Caco-2 (cell line): ENCODE data around the gene AAGAB. TPM values are rescaled to one million over a fixed set of nuclear protein-coding genes. Genes with fewer than 3 reads are reported as not detected.
A peak's percentile ranks its signal among the peaks of the same experiment; 100 is the strongest.

Experiments used
- BruUV-seq: library from RNA; stranded (reverse); fragments of 400-500 nt; replicated peaks from 2 replicates; lab custom pipeline; 2021; lab: Mats Ljungman, UMichigan
- CTCF ChIA-PET: fragments of 300-600 bp; sonication (Branson Sonifier 250); formaldehyde crosslinking; loops from one replicate; lab custom pipeline; 2022; ENCODE audit warnings: antibody characterized with exemption; lab: Charles Lee
- POLR2A ChIA-PET: fragments of 300-600 bp; sonication (Branson Sonifier 250); formaldehyde crosslinking; loops from one replicate; lab custom pipeline; 2022; ENCODE audit warnings: antibody characterized with exemption; lab: Charles Lee
- DNase-seq, 2 experiments: peaks; one replicate each; pipeline versions ENCODE4 v3.0.0 to v3.0.0-alpha.2; 2020 to 2022
- H3K27me3 ChIP-seq: replicated peaks from 2 replicates; pipeline ENCODE4 v1.6.0; 2011; ENCODE audit warnings: low read length; ENCODE audit not compliant: control insufficient read depth, insufficient read depth
- H3K36me3 ChIP-seq: 2 replicates; pipeline ENCODE4 v1.5.1; 2011; ENCODE audit warnings: low read length; ENCODE audit not compliant: control insufficient read depth, insufficient read depth
- H3K4me1 ChIP-seq: fragments of 250-450 bp; sonication (Bioruptor Pico); 2 replicates; pipeline ENCODE4 v1.5.1; 2020; ENCODE audit warnings: mild to moderate bottlenecking
- H3K4me3 ChIP-seq: 2 replicates; pipeline ENCODE4 v1.5.1; 2011; ENCODE audit warnings: low read depth, mild to moderate bottlenecking, control low read depth, low read length
- H3K9me3 ChIP-seq: fragments of 250-450 bp; sonication (Bioruptor Pico); 2 replicates; pipeline ENCODE4 v1.5.1; 2020; ENCODE audit warnings: mild to moderate bottlenecking, moderate library complexity
- H3K27ac Mint-ChIP-seq: one replicate; pipeline ENCODE4 v1.8.0; 2022; ENCODE audit warnings: mixed read lengths; ENCODE audit not compliant: unreplicated experiment
- H3K27me3 Mint-ChIP-seq: one replicate; pipeline ENCODE4 v1.8.0; 2022; ENCODE audit warnings: mixed read lengths; ENCODE audit not compliant: insufficient read depth, unreplicated experiment
- H3K36me3 Mint-ChIP-seq: one replicate; pipeline ENCODE4 v1.8.0; 2022; ENCODE audit warnings: mild to moderate bottlenecking, mixed read lengths; ENCODE audit not compliant: insufficient read depth, unreplicated experiment
- H3K4me1 Mint-ChIP-seq: one replicate; pipeline ENCODE4 v1.8.0; 2022; ENCODE audit warnings: low read depth, mixed read lengths; ENCODE audit not compliant: unreplicated experiment
- H3K4me3 Mint-ChIP-seq: one replicate; pipeline ENCODE4 v1.8.0; 2022; ENCODE audit warnings: mild to moderate bottlenecking, moderate library complexity, mixed read lengths; ENCODE audit not compliant: unreplicated experiment
- H3K9me3 Mint-ChIP-seq: one replicate; pipeline ENCODE4 v1.8.0; 2022; ENCODE audit warnings: mixed read lengths; ENCODE audit not compliant: unreplicated experiment
- intact Hi-C: fragments of 100-400 bp; cut with micrococcal nuclease; formaldehyde crosslinking; loops from one replicate; pipeline ENCODE4 v1.10.0; 2022; ENCODE audit not compliant: unreplicated experiment
- total RNA-seq: library from RNA; stranded (reverse); gene quantifications from 2 replicates; pipeline ENCODE4 v1.2.3, GENCODE V29; 2022
- TF ChIP-seq, protein P1 (sequence below), 2 experiments: fragments of 200-600 bp in 1 of 2; IDR thresholded peaks; 1 replicate in 1 of 2; 2 replicates in 1 of 2; pipeline versions ENCODE4 v1.5.1 to v1.8.0; 2011 to 2022; ENCODE audit warnings: antibody characterized with exemption in 1 of 2, control low read depth in 1 of 2, inconsistent platforms in 1 of 2, low read depth in 1 of 2, low read length in 1 of 2, mild to moderate bottlenecking in 1 of 2, moderate library complexity in 1 of 2; ENCODE audit not compliant: insufficient read depth in 1 of 2, severe bottlenecking in 1 of 2, unreplicated experiment in 1 of 2

The AAGAB gene
- total RNA-seq, 1 experiment from 2014 or later, result 64.6 TPM

DNA sequence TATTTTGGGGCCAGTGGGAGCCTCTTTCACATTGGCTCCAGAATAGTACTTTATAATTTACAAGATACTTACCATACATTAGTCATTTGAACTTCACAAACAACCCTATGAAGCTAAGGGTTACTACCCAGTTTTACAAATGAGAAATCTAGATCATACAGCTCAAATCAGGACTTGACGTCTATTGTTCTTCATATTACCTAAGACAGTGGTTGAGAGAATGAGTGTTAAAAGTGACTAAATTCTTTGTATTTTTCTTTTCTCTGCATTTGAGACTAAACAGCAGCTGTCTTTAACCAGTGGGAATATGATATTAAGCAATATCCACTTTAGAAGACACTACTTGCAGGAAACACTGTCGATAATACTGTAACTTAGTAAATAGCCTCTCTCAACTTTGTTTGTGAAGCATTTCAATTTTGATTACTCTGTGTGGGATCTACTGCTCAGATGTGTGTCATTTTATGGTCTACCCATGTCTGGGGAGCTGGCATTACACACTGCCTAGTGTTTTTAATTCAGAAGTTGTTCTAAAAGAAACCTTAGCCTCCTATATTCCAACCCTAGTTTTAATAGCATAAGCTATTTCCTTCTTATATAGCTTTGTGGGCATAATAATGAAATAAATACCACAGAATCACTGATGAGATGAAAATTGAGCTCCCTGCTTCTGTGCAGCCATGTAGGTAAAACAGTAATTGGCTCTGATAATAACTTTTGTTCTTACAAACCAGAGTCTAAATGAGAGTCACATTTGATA lies 46.0 kb upstream of the AAGAB start:
- Histone ChIP-seq H3K36me3 (no peaks in the 10 kb centered on the region), H3K27me3 (no peaks in the 10 kb centered on the region), H3K4me1 (no peaks in the 10 kb centered on the region), H3K9me3 (no peaks in the 10 kb centered on the region), H3K4me3 (no peak overlapping the region)
- Mint-ChIP-seq H3K27me3 (no peaks in the 10 kb centered on the region), H3K9me3 (no peaks in the 10 kb centered on the region), H3K4me1 (peaks cover 7% of the 10 kb centered on the region), H3K4me3 (no peak overlapping the region), H3K27ac (no peak overlapping the region), H3K36me3 (no peaks in the 10 kb centered on the region)
- TF ChIP-seq, protein P1, sequence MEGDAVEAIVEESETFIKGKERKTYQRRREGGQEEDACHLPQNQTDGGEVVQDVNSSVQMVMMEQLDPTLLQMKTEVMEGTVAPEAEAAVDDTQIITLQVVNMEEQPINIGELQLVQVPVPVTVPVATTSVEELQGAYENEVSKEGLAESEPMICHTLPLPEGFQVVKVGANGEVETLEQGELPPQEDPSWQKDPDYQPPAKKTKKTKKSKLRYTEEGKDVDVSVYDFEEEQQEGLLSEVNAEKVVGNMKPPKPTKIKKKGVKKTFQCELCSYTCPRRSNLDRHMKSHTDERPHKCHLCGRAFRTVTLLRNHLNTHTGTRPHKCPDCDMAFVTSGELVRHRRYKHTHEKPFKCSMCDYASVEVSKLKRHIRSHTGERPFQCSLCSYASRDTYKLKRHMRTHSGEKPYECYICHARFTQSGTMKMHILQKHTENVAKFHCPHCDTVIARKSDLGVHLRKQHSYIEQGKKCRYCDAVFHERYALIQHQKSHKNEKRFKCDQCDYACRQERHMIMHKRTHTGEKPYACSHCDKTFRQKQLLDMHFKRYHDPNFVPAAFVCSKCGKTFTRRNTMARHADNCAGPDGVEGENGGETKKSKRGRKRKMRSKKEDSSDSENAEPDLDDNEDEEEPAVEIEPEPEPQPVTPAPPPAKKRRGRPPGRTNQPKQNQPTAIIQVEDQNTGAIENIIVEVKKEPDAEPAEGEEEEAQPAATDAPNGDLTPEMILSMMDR (IDR thresholded peaks at IDR 0.05; ENCODE audit: insufficient read depth in 1 of 2, low read depth in 1 of 2, low read length in 1 of 2, severe bottlenecking in 1 of 2, unreplicated experiment in 1 of 2), result no peak
- POLR2A ChIA-PET, result no interaction called here
- BruUV-seq, result no TSS peak
- CTCF ChIA-PET, result interaction anchor here (0.7 kb wide), 1 partner anchor 47 kb away, joined by 7 read pairs; no protein-coding TSS in a partner anchor
- DNase-seq, result no peak
- intact Hi-C loops, result loop anchor here (5.0 kb wide), 2 partner anchors 58 to 238 kb away; no protein-coding TSS in a partner anchor

DNA sequence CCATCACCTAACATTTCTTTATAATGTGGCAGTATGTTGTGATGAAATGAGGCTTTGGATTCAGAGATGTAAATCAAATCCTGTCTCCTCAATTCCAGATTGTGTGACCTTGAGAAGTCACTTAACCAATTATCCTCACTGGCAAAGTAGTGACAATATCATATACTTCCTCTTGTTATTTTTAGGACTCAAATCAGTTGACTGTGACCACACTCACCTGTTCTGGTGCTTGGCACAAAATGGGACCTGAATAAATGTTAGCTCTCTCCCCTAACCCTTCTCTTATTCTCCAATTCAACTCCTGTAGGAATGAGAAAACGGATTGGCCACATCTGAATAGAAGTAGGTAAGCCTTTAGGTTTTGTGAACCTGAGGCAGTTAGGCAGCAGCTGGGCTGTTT lies 42.2 kb upstream of the AAGAB start:
- TF ChIP-seq, protein P1 (IDR thresholded peaks at IDR 0.05; ENCODE audit: insufficient read depth in 1 of 2, low read depth in 1 of 2, low read length in 1 of 2, severe bottlenecking in 1 of 2, unreplicated experiment in 1 of 2), result no peak

DNA sequence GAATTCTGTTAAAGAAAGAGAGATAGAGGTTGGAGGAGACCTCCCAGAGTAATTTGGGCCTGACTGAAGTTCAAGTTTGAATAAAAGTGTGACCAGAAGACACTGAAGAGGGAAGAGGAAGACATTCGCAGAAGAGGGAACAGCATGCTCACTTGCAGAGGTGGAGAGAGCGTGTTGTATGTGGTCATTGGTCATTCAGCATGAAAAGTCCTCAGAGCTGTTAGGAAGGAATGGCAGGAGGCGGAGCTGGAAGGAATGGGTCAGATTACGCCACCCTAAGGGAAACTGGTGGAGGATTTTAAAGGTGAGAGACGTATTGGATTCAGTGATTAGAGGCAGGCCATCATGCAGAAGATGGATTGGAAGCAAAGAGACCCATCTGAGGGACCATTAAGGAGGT lies 41.7 kb upstream of the AAGAB start:
- peak; percentile 24 to 31 for DNase-seq
- Mint-ChIP-seq H3K9me3 (no peaks in the 10 kb centered on the region), H3K27me3 (no peaks in the 10 kb centered on the region), H3K4me1 (peaks cover 7% of the 10 kb centered on the region), H3K36me3 (no peaks in the 10 kb centered on the region), H3K27ac (no peak overlapping the region), H3K4me3 (no peak overlapping the region)
- ChIA-PET POLR2A (no interaction called here), CTCF (no interaction called here)
- intact Hi-C loops, result no loop called here
- H3K27me3 ChIP-seq, result no peaks in the 10 kb centered on the region
- no peaks in the 10 kb centered on the region for H3K36me3 ChIP-seq
- TF ChIP-seq, protein P1 (IDR thresholded peaks at IDR 0.05; ENCODE audit: insufficient read depth in 1 of 2, low read depth in 1 of 2, low read length in 1 of 2, severe bottlenecking in 1 of 2, unreplicated experiment in 1 of 2), result no peak
- no peak overlapping the region for H3K4me3 ChIP-seq
- BruUV-seq, result no TSS peak
- H3K4me1 ChIP-seq, result no peaks in the 10 kb centered on the region
- no peaks in the 10 kb centered on the region for H3K9me3 ChIP-seq

More for the DNA sequence above, 42.2 kb upstream of the AAGAB start:
- H3K4me3 Mint-ChIP-seq, result no peak overlapping the region
- Histone ChIP-seq H3K4me3 (no peak overlapping the region), H3K36me3 (no peaks in the 10 kb centered on the region), H3K9me3 (no peaks in the 10 kb centered on the region), H3K4me1 (no peaks in the 10 kb centered on the region), H3K27me3 (no peaks in the 10 kb centered on the region)
- intact Hi-C loops, result no loop called here
- H3K27ac Mint-ChIP-seq, result no peak overlapping the region
- H3K4me1 Mint-ChIP-seq, result peaks cover 7% of the 10 kb centered on the region
- no peaks in the 10 kb centered on the region for H3K9me3 Mint-ChIP-seq
- no TSS peak for BruUV-seq
- no peak for DNase-seq
- H3K36me3 Mint-ChIP-seq, result no peaks in the 10 kb centered on the region
- CTCF ChIA-PET, result no interaction called here
- H3K27me3 Mint-ChIP-seq, result no peaks in the 10 kb centered on the region
- POLR2A ChIA-PET, result no interaction called here
